Effector memory CD8-positive, alpha-beta T cell (primary cell): ENCODE measurements around the gene NFASC.

Experiments
- ATAC-seq: fragments of 150-1000 bp; cut with Tn5 transposase; replicated peaks from 2 replicates; pipeline ENCODE4 v1.10.0; 2021; ENCODE audit warnings: mild to moderate bottlenecking, moderate library complexity
- DNase-seq, 3 experiments: peaks; one replicate each; pipeline ENCODE4 v3.0.0; 2021
- H3K27ac Mint-ChIP-seq, 2 donors: one replicate each; pipeline ENCODE4 v1.8.0; 2022; ENCODE audit warnings: mild to moderate bottlenecking in 2 of 2, mixed read lengths in 2 of 2, moderate library complexity in 2 of 2
- H3K27me3 Mint-ChIP-seq, 2 donors: one replicate each; pipeline ENCODE4 v1.8.0; 2022; ENCODE audit warnings: mixed read lengths in 2 of 2
- H3K36me3 Mint-ChIP-seq: one replicate; pipeline ENCODE4 v1.8.0; 2022; ENCODE audit warnings: mild to moderate bottlenecking, moderate library complexity, mixed read lengths; ENCODE audit not compliant: insufficient read depth
- H3K4me1 Mint-ChIP-seq, 2 donors: one replicate each; pipeline ENCODE4 v1.8.0; 2022; ENCODE audit warnings: low read depth in 2 of 2, mixed read lengths in 2 of 2
- H3K4me3 Mint-ChIP-seq, 2 donors: one replicate each; pipeline ENCODE4 v1.8.0; 2022; ENCODE audit warnings: mild to moderate bottlenecking in 2 of 2, mixed read lengths in 2 of 2, moderate library complexity in 2 of 2
- H3K9me3 Mint-ChIP-seq, 2 donors: one replicate each; pipeline ENCODE4 v1.8.0; 2022; ENCODE audit warnings: mixed read lengths in 2 of 2

Gene NFASC

DNA sequence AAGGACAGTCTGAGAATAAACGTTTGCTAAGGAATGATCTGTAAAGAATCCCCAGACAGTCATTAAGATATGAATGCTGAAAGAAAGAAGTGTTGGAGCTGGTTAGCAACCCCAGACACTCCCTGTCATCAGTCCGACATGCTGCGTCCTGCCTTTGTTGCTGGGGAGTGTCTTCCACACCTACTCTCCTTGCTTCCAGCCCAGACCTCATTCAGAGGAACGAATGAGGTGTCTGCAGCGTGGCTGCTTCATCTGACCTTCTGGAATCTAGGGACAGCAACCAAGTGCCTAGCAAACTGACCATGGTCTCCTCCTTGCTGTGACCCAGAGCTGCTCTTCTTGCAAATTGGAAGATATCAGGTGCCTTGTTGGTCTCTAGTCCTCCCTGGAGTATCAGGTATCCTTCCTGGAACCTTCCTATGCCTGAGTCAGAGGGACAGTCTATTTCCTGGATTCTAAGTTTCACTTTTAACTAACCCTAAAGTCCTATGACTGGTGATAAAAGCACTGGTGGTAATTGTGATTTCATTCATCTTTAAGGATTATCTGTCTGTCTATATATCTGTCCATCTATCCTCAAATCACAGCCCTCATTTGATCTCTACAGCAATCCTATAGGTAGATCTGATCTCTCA is 45.3 kb downstream of the NFASC start:
- Mint-ChIP-seq H3K36me3 (peaks cover 2% of the 10 kb centered on the region), H3K27me3 (peaks cover 12 to 46% of the 10 kb centered on the region in 2 donors), H3K4me3 (no peak overlapping the region), H3K27ac (no peak overlapping the region), H3K4me1 (peaks cover 0 to 4% of the 10 kb centered on the region in 2 donors), H3K9me3 (no peaks in the 10 kb centered on the region)
- DNase-seq (no peak), ATAC-seq (no peak)

DNA sequence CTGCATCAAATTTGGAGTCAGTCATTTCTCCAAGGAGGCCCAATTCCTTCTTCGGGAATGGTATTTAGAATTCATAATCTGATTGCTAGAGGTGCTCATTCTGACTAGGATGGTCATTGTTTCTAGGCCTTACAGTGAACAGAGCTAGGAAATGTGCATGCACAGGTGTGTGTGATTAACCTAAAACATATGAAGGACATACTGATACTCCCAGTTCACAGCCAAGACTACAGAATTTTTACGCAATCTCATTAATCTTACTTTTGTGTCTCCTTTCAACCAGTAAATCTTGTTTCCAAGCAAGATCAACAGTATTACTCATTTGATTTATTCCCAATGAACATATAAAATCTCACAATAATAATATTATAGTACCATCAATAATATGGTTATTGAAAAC is 47.1 kb downstream of the NFASC start:
- Mint-ChIP-seq H3K4me1 (peaks cover 0 to 4% of the 10 kb centered on the region in 2 donors), H3K27ac (no peak overlapping the region), H3K27me3 (peaks cover 14 to 55% of the 10 kb centered on the region in 2 donors), H3K9me3 (no peaks in the 10 kb centered on the region), H3K36me3 (peaks cover 2% of the 10 kb centered on the region), H3K4me3 (no peak overlapping the region)
- ATAC-seq (no peak), DNase-seq (no peak)

DNA sequence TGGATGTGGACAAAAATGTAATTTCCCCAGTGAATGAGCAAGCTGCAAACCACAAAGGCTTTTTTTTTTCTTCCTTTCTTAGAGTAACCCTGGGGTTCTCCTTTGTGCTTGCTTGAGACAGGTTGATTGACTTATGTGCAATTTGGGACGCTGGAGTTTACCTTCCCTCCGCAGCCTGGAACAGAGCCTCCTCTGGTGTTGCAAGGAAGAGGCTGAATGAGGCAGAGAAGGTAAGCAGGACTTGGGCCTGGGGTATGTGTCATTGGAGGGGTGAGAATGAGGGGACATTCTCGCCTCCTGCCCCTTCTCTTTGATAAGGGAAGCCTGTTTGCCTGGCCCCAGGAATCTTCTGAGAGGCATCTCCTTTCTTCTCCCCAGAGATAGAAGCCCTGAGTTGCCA is 49.8 kb downstream of the NFASC start:
- peaks cover under 1% of the 10 kb centered on the region for H3K36me3 Mint-ChIP-seq
- DNase-seq (no peak), ATAC-seq (no peak)
- H3K4me1 Mint-ChIP-seq = peaks cover 0 to 4% of the 10 kb centered on the region in 2 donors
- H3K27me3 Mint-ChIP-seq = peaks cover 21 to 67% of the 10 kb centered on the region in 2 donors
- no peak overlapping the region for H3K27ac Mint-ChIP-seq
- no peaks in the 10 kb centered on the region for H3K9me3 Mint-ChIP-seq
- H3K4me3 Mint-ChIP-seq = no peak overlapping the region

DNA sequence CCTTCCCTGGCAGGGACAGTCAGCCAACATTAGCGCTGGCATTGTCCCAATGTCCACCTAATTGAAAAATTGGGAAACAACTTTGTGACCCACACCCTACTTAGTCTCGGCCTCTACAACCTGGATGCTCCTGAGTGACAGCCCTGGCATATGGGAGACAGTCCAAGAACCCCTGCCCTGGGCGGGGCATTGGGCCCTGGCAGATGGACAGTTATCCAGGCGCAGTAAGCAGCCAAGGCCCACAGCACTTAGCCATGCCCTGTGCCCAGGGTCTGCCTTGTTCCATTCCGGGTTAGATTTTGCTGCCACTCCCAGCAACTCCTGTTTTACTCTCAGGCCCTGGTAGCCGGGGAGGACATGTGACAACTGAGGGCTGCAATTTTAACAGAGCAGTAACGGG is 50.3 kb downstream of the NFASC start:
- no peaks in the 10 kb centered on the region for H3K36me3 Mint-ChIP-seq
- H3K4me1 Mint-ChIP-seq = peaks cover 0 to 4% of the 10 kb centered on the region in 2 donors
- no peak for DNase-seq
- H3K27me3 Mint-ChIP-seq = peaks cover 20 to 63% of the 10 kb centered on the region in 2 donors
- no peak for ATAC-seq
- H3K9me3 Mint-ChIP-seq = no peaks in the 10 kb centered on the region
- H3K27ac Mint-ChIP-seq = no peak overlapping the region
- H3K4me3 Mint-ChIP-seq = no peak overlapping the region

DNA sequence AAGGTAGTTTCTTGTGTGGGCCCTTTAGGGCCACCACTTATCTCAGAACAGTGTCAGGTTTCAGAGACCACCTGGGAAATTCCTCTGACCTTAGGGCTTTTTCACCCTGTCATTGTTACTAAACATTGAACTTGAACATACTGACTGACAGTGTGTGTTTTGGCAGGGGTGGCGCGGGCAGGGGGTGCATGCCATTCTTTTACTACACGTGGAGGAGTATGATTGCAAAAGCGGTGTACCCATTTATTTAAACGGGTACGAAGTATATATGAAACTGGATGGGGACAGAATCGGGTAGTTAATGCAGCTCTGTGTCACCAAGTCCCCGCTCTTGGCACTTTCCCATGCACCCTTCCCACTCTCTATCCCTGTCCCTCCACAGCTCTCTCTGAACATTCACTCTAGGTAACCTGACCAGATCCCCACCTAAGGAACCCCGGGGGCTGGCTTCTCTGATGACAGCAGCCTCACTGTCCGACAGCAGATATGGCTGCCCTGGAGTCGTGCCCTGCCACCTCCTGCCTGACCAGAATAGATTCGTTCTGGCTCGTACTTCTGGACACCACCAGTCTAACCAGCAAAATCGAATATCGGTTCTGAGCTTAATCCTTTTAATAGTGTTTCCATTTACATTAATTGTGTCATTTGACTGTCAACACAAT is 51.3 kb downstream of the NFASC start:
- ATAC-seq (no peak), DNase-seq (no peak)
- Mint-ChIP-seq H3K9me3 (no peaks in the 10 kb centered on the region), H3K27me3 (peaks cover 17 to 56% of the 10 kb centered on the region in 2 donors), H3K4me3 (no peak overlapping the region), H3K4me1 (no peaks in the 10 kb centered on the region), H3K36me3 (no peaks in the 10 kb centered on the region), H3K27ac (no peak overlapping the region)

DNA sequence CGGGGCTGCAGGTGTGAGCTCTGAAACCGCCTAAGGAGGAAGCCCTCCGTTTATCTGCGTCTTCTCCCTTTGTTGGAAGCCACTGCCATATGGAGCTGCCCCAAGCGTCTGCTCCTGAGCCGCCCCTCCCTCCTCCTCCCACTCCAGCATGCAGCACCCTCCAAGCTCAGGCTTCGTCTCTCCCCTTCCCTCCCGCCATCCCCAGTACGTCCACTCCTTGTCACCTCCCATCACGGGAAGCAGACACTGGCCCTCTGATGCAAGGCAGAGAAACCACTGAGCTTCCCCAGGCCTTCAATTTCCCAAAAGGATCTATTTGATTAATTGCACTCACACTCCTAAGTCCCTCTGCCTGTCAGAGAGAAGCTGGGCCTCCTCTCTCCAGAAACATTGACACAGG is 52.5 kb downstream of the NFASC start:
- no peaks in the 10 kb centered on the region for H3K4me1 Mint-ChIP-seq
- H3K27me3 Mint-ChIP-seq = peaks cover 20 to 56% of the 10 kb centered on the region in 2 donors
- H3K4me3 Mint-ChIP-seq = no peak overlapping the region
- no peak for DNase-seq
- no peaks in the 10 kb centered on the region for H3K36me3 Mint-ChIP-seq
- H3K27ac Mint-ChIP-seq = no peak overlapping the region
- no peaks in the 10 kb centered on the region for H3K9me3 Mint-ChIP-seq
- ATAC-seq = no peak

DNA sequence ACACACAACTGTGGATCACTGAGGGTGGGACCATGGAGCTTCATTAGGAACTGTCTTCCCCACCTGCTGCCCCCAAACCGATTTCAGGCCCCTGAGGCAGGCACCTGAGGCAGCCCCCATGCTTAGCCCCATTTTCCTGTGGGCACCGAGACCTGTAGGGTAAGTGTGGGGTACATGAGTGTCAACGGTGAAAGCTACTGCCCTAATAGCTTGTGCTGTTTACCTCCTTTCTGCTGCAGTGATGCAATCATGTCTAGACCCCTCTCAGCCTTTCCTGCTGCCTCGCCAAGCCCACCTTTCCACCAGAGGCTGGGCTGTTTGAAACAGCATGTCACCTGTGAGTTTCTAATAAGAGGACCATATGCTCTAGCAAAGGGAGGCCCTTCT is 53.0 kb downstream of the NFASC start:
- DNase-seq = no peak
- no peak overlapping the region for H3K4me3 Mint-ChIP-seq
- H3K36me3 Mint-ChIP-seq = no peaks in the 10 kb centered on the region
- no peak for ATAC-seq
- H3K4me1 Mint-ChIP-seq = no peaks in the 10 kb centered on the region
- peaks cover 20 to 56% of the 10 kb centered on the region in 2 donors for H3K27me3 Mint-ChIP-seq
- no peaks in the 10 kb centered on the region for H3K9me3 Mint-ChIP-seq
- H3K27ac Mint-ChIP-seq = no peak overlapping the region

DNA sequence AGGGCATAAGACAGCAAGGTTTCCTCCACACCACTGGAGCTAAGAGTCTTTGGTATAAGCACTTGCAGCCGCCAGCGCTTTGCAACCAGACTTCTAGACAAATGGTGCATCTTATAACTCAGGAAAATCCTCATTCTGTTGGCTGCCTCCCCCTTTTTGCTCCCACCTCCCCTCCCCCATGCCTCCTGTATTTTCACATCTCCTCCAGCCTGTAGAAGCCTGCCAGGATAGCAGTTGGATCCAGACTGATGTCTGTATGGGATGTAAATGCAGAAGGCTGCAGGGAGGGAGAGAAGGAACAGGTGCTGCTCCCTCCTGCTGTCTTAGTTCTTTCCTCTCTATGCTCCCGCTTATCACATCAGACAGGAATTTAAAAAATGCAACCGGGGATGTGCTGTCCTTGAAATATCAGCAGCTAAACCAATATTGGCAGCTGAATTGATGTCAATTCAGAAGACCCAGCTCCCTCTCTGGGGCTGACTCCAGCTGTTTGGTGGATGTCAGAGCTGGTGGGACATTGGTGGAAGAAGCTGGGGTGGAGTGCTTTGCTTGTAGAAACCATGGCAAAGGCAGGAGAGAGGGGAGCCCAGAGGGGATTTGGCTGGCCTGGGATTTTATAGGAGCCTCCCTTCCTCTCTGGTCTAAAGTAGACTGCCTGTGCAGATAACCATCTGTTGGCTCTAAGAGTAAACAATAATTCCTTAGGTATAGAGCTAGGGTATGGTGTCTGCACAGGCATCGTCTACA is 53.5 kb downstream of the NFASC start:
- ATAC-seq (no peak), DNase-seq (no peak)
- Mint-ChIP-seq H3K27ac (no peak overlapping the region), H3K27me3 (peaks cover 20 to 56% of the 10 kb centered on the region in 2 donors), H3K9me3 (no peaks in the 10 kb centered on the region), H3K36me3 (no peaks in the 10 kb centered on the region), H3K4me1 (no peaks in the 10 kb centered on the region), H3K4me3 (no peak overlapping the region)

DNA sequence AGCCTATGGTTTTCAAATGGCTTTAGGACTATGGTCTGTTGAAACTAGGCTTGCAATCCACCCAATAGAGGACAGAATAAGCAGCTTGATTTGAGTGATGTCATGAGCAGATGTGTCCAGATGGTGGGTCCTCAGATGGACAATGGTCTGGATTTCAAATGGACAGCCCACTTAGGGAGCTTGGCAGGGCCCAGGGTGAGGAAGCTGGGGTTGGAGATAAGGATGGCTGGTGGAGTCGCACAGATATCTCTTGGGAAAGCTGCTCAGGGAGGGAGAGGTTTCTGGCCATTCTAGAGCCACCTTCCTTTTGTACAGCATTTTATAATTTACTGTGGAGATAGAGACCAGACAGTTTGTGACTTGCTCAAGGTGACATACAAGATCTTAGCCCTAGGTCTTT is 55.0 kb downstream of the NFASC start:
- H3K4me1 Mint-ChIP-seq = no peaks in the 10 kb centered on the region
- no peaks in the 10 kb centered on the region for H3K9me3 Mint-ChIP-seq
- no peak overlapping the region for H3K27ac Mint-ChIP-seq
- H3K36me3 Mint-ChIP-seq = no peaks in the 10 kb centered on the region
- H3K27me3 Mint-ChIP-seq = peaks cover 20 to 44% of the 10 kb centered on the region in 2 donors
- no peak for ATAC-seq
- H3K4me3 Mint-ChIP-seq = no peak overlapping the region
- no peak for DNase-seq

DNA sequence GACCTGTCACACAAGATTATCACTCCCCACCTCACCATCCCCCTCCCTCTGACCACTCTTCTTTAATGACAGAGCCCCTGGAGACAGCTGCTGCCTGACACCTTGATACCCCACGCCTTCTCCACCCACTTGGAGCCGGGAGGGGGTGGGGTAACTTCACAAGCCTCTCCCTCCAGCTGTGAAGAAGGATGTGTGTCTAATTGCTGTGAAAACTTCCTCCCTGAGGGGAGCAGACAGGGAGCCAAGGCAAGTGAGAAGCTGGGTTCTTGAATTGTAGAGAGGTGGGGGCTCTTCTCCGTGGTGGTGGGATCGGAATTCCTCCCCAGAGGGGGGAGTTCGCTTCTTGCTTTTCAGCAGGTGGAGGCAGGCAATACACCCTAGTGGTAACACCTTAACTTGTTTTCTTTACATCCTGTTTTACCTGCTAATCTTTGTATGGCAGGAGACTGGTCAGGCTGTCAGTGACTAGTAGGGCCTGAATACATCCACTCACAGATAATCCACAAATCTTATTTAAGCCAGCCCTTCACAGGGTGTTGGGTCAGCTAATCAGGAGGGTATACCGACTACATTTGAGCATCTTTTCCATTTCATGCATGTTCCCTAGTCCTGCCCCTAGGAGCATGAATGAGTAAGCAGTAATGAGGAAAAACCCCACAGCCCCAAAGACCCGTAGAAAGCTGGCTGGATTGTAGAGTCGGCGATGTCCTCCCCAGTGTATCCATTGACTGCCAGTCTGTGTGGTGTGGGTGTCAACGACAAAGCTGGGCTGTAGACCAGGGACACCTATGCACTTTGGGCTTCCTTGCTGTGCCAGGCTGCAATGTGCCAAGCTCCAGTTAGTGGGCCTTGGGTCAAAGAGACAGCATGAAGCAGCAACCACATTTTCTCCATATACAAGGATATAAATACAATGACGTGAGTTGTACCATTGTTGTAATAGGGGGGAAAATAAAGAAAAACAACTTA is 57.3 kb downstream of the NFASC start:
- no peak for ATAC-seq
- Mint-ChIP-seq H3K9me3 (no peaks in the 10 kb centered on the region), H3K36me3 (no peaks in the 10 kb centered on the region), H3K27ac (no peak overlapping the region), H3K27me3 (peaks cover 11 to 22% of the 10 kb centered on the region in 2 donors), H3K4me3 (no peak overlapping the region), H3K4me1 (no peaks in the 10 kb centered on the region)
- DNase-seq = no peak

DNA sequence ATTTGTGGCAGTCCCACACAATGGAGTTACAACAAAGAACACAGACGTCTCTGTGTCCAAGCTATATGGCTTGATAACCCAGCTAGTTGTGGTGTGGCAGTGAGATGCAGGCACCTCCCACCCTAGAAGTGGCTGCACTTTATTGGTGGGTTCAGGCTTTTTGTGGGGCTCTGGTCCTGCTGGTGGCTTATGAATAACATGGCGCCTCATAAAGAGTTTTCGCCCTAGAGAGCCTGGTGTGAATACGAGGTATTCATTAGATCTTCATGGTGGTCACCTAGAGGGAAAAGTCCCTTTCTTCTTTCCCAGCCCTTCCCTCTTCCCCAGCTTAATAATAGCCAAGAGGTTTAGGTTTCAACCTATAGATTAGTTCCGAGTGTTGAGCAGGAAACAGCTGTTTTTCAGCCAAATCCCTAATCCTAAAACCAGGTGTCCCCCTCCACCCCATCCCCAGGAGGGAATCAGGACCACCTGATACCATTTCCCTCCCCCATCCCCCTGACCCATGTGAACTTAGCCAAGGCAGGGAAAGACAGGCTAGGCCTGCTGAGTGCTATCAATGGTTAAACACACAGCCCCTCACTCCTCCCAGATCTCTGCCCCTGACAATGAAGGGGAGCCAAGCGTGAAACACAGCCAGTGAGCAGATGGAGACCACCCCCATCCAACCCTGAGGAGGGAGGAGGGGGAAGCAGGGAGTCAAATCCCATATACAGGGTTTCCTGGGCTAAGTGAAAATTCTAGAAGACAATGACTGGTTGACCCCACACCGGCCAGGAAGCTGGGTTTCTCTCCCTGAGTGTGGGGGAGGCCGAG is 58.2 kb downstream of the NFASC start:
- Mint-ChIP-seq H3K27ac (no peak overlapping the region), H3K4me1 (no peaks in the 10 kb centered on the region), H3K9me3 (no peaks in the 10 kb centered on the region)

DNA sequence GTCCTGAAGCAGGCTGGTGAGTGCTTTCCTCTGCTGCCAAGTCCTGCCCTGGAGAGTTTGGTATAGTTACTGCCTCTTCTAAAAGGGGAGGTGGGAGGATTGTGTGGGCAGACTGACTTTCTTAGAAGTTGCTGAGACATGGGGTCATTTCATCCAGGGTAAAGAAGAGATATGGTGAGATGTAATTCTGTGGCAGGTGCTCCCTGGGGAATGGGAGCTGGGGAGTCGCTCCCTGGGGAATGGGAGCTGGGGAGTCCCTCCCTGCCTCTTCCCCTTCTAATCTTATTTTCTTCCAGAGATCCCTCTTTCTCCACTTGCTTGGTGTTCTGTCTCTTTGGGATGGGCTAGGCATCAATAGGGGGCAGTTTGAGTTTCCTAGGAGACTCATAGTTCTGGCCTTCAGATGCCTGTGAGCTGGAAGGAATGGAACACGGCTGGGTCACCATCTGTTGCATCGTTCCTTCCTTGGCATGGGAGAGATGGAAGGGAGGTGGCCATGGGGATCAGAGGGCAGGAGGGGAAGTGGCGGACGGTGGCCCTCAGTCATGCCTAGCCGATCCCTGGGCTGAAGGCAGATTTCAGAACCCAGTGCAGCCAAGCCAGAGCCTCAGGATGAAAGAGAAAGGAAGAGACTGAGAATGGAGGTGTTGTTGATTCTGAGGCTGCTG is 59.0 kb downstream of the NFASC start:
- no peaks in the 10 kb centered on the region for H3K9me3 Mint-ChIP-seq
- no peaks in the 10 kb centered on the region for H3K36me3 Mint-ChIP-seq
- H3K27me3 Mint-ChIP-seq = peaks cover 5% of the 10 kb centered on the region in 2 donors
- H3K4me1 Mint-ChIP-seq = no peaks in the 10 kb centered on the region
- no peak overlapping the region for H3K27ac Mint-ChIP-seq
- H3K4me3 Mint-ChIP-seq = no peak overlapping the region
- ATAC-seq = no peak
- no peak for DNase-seq

More for the DNA sequence above, 58.2 kb downstream of the NFASC start:
- Mint-ChIP-seq H3K36me3 (no peaks in the 10 kb centered on the region), H3K4me3 (no peak overlapping the region), H3K27me3 (peaks cover 5 to 12% of the 10 kb centered on the region in 2 donors)
- ATAC-seq (no peak), DNase-seq (no peak)
